ENCODE measurements around the gene PHLDB3.

- TF ChIP-seq L3MBTL2 (conservative IDR thresholded peaks at IDR 0.05): no peak
- TF ChIP-seq ZNF384 (IDR thresholded peaks at IDR 0.05): no peak
- TF ChIP-seq FOXK2 (IDR thresholded peaks at IDR 0.05): no peak
These were observed 74.3 kb downstream of the PHLDB3 start for GRCh38 chr19:43430142-43430710.
